Neuronal stem cell (in vitro differentiated cells): ENCODE data around the gene C8B.

Experiments used
- DNase-seq: peaks from one replicate; pipeline ENCODE4 v3.0.0-alpha.2; 2013; ENCODE audit warnings: low spot score
- H2AFZ ChIP-seq: one replicate; pipeline ENCODE4 v1.6.1; 2013; ENCODE audit warnings: mild to moderate bottlenecking, low read length, inconsistent platforms
- H2AK5ac ChIP-seq: 2 replicates; pipeline ENCODE4 v1.6.1; 2013; ENCODE audit warnings: low read depth, mild to moderate bottlenecking, inconsistent platforms, low read length, moderate library complexity, mixed read lengths
- H2BK120ac ChIP-seq: 2 replicates; pipeline ENCODE4 v1.6.1; 2013; ENCODE audit warnings: low read depth, mild to moderate bottlenecking, inconsistent platforms, low read length, moderate library complexity, mixed read lengths
- H2BK12ac ChIP-seq: one replicate; pipeline ENCODE4 v1.6.1; 2013; ENCODE audit warnings: low read length, inconsistent platforms
- H2BK15ac ChIP-seq: 2 replicates; pipeline ENCODE4 v1.6.1; 2013; ENCODE audit warnings: mild to moderate bottlenecking, low read length, inconsistent platforms, mixed read lengths
- H2BK5ac ChIP-seq: one replicate; pipeline ENCODE4 v1.6.1; 2013; ENCODE audit warnings: inconsistent platforms, mild to moderate bottlenecking, low read length, moderate library complexity
- H3K14ac ChIP-seq: one replicate; pipeline ENCODE4 v1.6.1; 2013; ENCODE audit warnings: low read length, inconsistent platforms
- H3K18ac ChIP-seq: 2 replicates; pipeline ENCODE4 v1.6.1; 2013; ENCODE audit warnings: low read length, inconsistent platforms
- H3K23ac ChIP-seq: 2 replicates; pipeline ENCODE4 v1.6.1; 2013; ENCODE audit warnings: low read depth, mild to moderate bottlenecking, mixed read lengths, low read length, inconsistent platforms; ENCODE audit not compliant: poor library complexity
- H3K27ac ChIP-seq: replicated peaks from 3 replicates; pipeline ENCODE4 v1.5.1; 2013; ENCODE audit warnings: low read length, inconsistent platforms
- H3K27me3 ChIP-seq, 3 experiments: 2 replicates each; pipeline ENCODE4 v1.6.1; 2013; ENCODE audit warnings: low read length in 3 of 3, mild to moderate bottlenecking in 2 of 3, inconsistent platforms in 1 of 3, low read depth in 1 of 3, mixed read lengths in 1 of 3, moderate library complexity in 1 of 3; ENCODE audit not compliant: control insufficient read depth in 3 of 3, insufficient read depth in 3 of 3
- H3K36me3 ChIP-seq, 2 donors: replicated peaks in 1 of 2; 2 replicates each; pipeline ENCODE4 v1.6.1; 2013; ENCODE audit warnings: low read length in 2 of 2; ENCODE audit not compliant: control insufficient read depth in 2 of 2, insufficient read depth in 2 of 2
- H3K4ac ChIP-seq: 2 replicates; pipeline ENCODE4 v1.6.1; 2013; ENCODE audit warnings: inconsistent platforms, mild to moderate bottlenecking, low read length, moderate library complexity
- H3K4me1 ChIP-seq, 2 donors: 1 replicate in 1 of 2; 2 replicates in 1 of 2; pipeline ENCODE4 v1.6.1; 2013; ENCODE audit warnings: low read length in 2 of 2, low read depth in 1 of 2; ENCODE audit not compliant: control insufficient read depth in 2 of 2, insufficient read depth in 1 of 2
- H3K4me2 ChIP-seq: one replicate; pipeline ENCODE4 v1.6.1; 2013; ENCODE audit warnings: mild to moderate bottlenecking, low read length, inconsistent platforms; ENCODE audit not compliant: insufficient read depth, poor library complexity, severe bottlenecking
- H3K4me3 ChIP-seq, 2 donors: 2 replicates each; pipeline ENCODE4 v1.5.1; 2013; ENCODE audit warnings: low read length in 2 of 2, mild to moderate bottlenecking in 2 of 2, inconsistent platforms in 1 of 2, moderate library complexity in 1 of 2
- H3K79me1 ChIP-seq: one replicate; pipeline ENCODE4 v1.6.1; 2013; ENCODE audit warnings: low read depth, mild to moderate bottlenecking, inconsistent platforms, low read length, moderate library complexity
- H3K9ac ChIP-seq: one replicate; pipeline ENCODE4 v1.6.1; 2013; ENCODE audit warnings: mild to moderate bottlenecking, low read depth, low read length, inconsistent platforms; ENCODE audit not compliant: poor library complexity
- H3K9me3 ChIP-seq, 2 donors: replicated peaks in 1 of 2; 2 replicates each; pipeline versions ENCODE3 to v1.6.1; 2013; ENCODE audit warnings: low read length in 2 of 2, mild to moderate bottlenecking in 2 of 2, inconsistent platforms in 1 of 2, low read depth in 1 of 2, mixed read lengths in 1 of 2, moderate library complexity in 1 of 2; ENCODE audit not compliant: control insufficient read depth in 2 of 2, insufficient read depth in 1 of 2
- H4K8ac ChIP-seq: one replicate; pipeline ENCODE4 v1.6.1; 2013; ENCODE audit warnings: low read depth, mild to moderate bottlenecking, inconsistent platforms, low read length, moderate library complexity
- H4K91ac ChIP-seq: one replicate; pipeline ENCODE4 v1.6.1; 2013; ENCODE audit warnings: low read length, low read depth, mild to moderate bottlenecking, inconsistent platforms; ENCODE audit not compliant: poor library complexity
- whole genome bisulfite sequencing, 2 donors: extraction: QIAGEN DNeasy Blood & Tissue Kit; methylation state at CpG; one replicate each; pipeline ENCODE4 v1.1.7; 2013; ENCODE audit warnings: missing lambda C conversion rate in 2 of 2, mixed read lengths in 1 of 2; ENCODE audit not compliant: insufficient read length in 2 of 2, insufficient replicate concordance in 1 of 2; ENCODE audit errors: extremely low coverage in 2 of 2; 5-methylcytosine and 5-hydroxymethylcytosine counted together

C8B gene

DNA sequence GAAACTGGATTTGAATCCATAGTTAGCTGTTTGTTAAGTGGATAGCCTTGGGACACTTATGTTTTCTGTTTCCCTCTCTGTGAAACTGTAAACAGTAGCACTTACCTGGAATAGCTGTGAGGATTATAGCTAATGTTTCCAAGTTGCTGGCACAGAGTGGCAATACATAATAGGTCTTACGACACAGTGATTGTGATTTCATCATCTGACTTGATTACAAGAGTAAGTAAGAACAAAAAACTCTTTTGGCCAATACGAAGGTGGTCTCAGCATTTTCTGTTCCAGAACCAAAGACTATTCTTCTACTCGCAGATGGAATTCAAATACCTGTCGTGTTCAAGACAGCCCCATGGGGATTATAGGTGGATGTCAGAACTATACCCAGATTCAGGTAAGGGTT lies 2.1 kb downstream of the C8B start:
- no peak overlapping the region for H2BK120ac ChIP-seq
- H4K8ac ChIP-seq = no peak overlapping the region
- no peak overlapping the region for H3K9ac ChIP-seq
- no peak overlapping the region for H3K4ac ChIP-seq
- no peak overlapping the region for H3K27ac ChIP-seq
- no peak overlapping the region for H2BK12ac ChIP-seq
- WGBS, 2 donors = no CpG with 5 or more reads among the region's 4 CpGs
- no peak overlapping the region for H3K14ac ChIP-seq
- no peak overlapping the region for H3K23ac ChIP-seq
- peaks cover 0 to 10% (median 0%) of the 10 kb centered on the region in 3 experiments for H3K27me3 ChIP-seq
- H2BK5ac ChIP-seq = no peak overlapping the region
- no peak overlapping the region for H3K18ac ChIP-seq
- H4K91ac ChIP-seq = no peak overlapping the region
- H3K79me1 ChIP-seq = no peaks in the 10 kb centered on the region
- no peak overlapping the region for H2AFZ ChIP-seq
- no peak overlapping the region for H3K4me2 ChIP-seq
- no peak overlapping the region for H2AK5ac ChIP-seq
- DNase-seq = no peak
- no peaks in the 10 kb centered on the region for H3K9me3 ChIP-seq
- H3K36me3 ChIP-seq = no peaks in the 10 kb centered on the region
- no peak overlapping the region for H2BK15ac ChIP-seq
- no peak overlapping the region for H3K4me3 ChIP-seq
- H3K4me1 ChIP-seq = peaks cover 0 to 11% of the 10 kb centered on the region in 2 donors

DNA sequence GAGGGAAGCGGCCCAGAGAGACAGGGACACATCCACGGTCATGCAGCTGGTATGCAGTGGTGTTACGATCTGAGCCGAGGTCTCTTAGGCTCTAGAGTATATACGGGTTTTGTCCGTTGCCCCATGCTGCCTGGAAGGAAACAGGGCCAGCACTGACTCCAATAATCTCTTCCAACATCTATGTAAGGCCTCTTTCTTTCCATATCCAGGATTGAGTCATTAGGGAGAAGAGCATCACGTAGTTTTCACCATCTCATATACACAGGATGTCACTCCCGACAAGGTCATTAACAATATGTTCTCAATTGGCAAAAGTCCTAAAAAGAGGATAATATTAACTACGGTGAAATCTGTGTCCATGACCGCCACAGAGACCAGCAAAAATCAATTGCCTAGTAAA lies 4.4 kb downstream of the C8B start:
- no peak overlapping the region for H2BK15ac ChIP-seq
- no peak overlapping the region for H3K4me2 ChIP-seq
- no CpG with 5 or more reads among the region's 10 CpGs for WGBS, 2 donors
- no peak for DNase-seq
- H3K18ac ChIP-seq = no peak overlapping the region
- no peak overlapping the region for H3K9ac ChIP-seq
- no peak overlapping the region for H3K23ac ChIP-seq
- H3K36me3 ChIP-seq = no peaks in the 10 kb centered on the region
- H3K9me3 ChIP-seq = no peaks in the 10 kb centered on the region
- no peak overlapping the region for H2BK12ac ChIP-seq
- H3K27me3 ChIP-seq = peaks cover 0 to 22% (median 2%) of the 10 kb centered on the region in 3 experiments
- H3K14ac ChIP-seq = no peak overlapping the region
- no peak overlapping the region for H3K27ac ChIP-seq
- no peak overlapping the region for H4K91ac ChIP-seq
- no peak overlapping the region for H2AFZ ChIP-seq
- H2AK5ac ChIP-seq = no peak overlapping the region
- H4K8ac ChIP-seq = no peak overlapping the region
- H3K4me3 ChIP-seq = no peak overlapping the region
- H2BK120ac ChIP-seq = no peak overlapping the region
- no peaks in the 10 kb centered on the region for H3K79me1 ChIP-seq
- H3K4me1 ChIP-seq = peaks cover 0 to 12% of the 10 kb centered on the region in 2 donors
- H3K4ac ChIP-seq = no peak overlapping the region
- no peak overlapping the region for H2BK5ac ChIP-seq

DNA sequence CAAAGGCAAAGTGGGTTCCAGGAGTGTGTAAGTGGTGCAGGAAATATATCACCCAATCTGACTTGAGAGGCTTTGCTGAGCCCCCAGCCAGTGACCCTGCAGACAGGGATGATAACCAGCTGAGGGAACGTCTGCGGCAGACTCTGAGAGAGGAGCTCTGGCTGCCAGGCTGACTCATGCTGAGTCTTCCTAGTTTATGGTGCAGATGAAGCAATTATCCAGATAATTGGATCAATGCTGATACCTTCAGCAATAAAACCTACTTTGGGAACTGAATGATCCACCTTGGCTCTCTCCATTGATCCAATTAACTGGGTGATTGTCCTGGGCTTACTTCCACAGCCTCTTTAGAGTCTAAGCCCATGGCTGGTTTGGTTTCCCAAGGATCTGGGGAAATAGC lies 7.3 kb downstream of the C8B start:
- no peak overlapping the region for H2BK5ac ChIP-seq

DNA sequence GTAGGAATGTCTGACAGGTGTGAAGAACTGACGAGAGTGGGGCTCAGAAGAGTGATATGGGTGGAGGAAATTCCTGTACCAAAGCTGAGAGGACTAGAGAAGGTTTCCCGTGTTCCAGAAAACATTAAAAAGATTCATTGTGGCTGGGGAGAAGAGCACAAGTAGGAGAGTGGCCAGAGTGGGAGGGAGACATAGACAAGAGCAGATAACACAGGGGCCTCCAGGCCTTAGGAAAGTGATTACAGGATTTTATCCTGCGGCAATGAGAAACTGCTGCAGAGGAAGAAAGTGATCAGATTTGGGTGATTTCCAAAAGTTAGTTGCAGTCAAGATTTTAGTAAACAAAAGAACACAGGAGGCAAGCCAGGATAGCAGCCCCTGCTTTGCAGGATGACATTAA lies 7.9 kb downstream of the C8B start:
- Histone ChIP-seq H2BK5ac (no peak overlapping the region), H3K79me1 (no peaks in the 10 kb centered on the region), H2BK12ac (no peak overlapping the region), H2AFZ (no peak overlapping the region), H3K36me3 (no peaks in the 10 kb centered on the region), H3K4me1 (peaks cover 0 to 4% of the 10 kb centered on the region in 2 donors), H3K27me3 (peaks cover 0 to 32% (median 2%) of the 10 kb centered on the region in 3 experiments), H3K18ac (no peak overlapping the region), H4K91ac (no peak overlapping the region), H3K9me3 (no peaks in the 10 kb centered on the region), H3K4ac (no peak overlapping the region), H3K4me3 (no peak overlapping the region), H3K4me2 (no peak overlapping the region), H4K8ac (no peak overlapping the region), H3K27ac (no peak overlapping the region), H3K14ac (no peak overlapping the region), H2AK5ac (no peak overlapping the region), H3K23ac (no peak overlapping the region), H2BK15ac (no peak overlapping the region), H2BK120ac (no peak overlapping the region), H3K9ac (no peak overlapping the region)
- no peak for DNase-seq
- no CpG with 5 or more reads among the region's 3 CpGs for whole genome bisulfite sequencing, 2 donors

More for the DNA sequence above, 7.3 kb downstream of the C8B start:
- no peak for DNase-seq
- Histone ChIP-seq H3K36me3 (no peaks in the 10 kb centered on the region), H3K79me1 (no peaks in the 10 kb centered on the region), H3K4me3 (no peak overlapping the region), H3K27me3 (peaks cover 0 to 32% (median 2%) of the 10 kb centered on the region in 3 experiments), H3K23ac (no peak overlapping the region), H3K4me1 (peaks cover 0 to 4% of the 10 kb centered on the region in 2 donors), H3K14ac (no peak overlapping the region), H3K27ac (no peak overlapping the region), H4K8ac (no peak overlapping the region), H2AK5ac (no peak overlapping the region), H3K4ac (no peak overlapping the region), H3K4me2 (no peak overlapping the region), H3K18ac (no peak overlapping the region), H2BK15ac (no peak overlapping the region), H3K9me3 (no peaks in the 10 kb centered on the region), H3K9ac (no peak overlapping the region), H4K91ac (no peak overlapping the region), H2BK120ac (no peak overlapping the region), H2BK12ac (no peak overlapping the region), H2AFZ (no peak overlapping the region)
- no CpG with 5 or more reads among the region's 2 CpGs for WGBS, 2 donors
